OCI-LY7 (cell line): ENCODE measurements around the gene DCC. TPM values are rescaled to one million over a fixed set of nuclear protein-coding genes. Genes with fewer than 3 reads are reported as not detected.

ENCODE experiments used
- BruUV-seq: library from RNA; stranded (reverse); fragments of 400-500 nt; replicated peaks from 2 replicates; lab custom pipeline; 2021; lab: Mats Ljungman, UMichigan
- CTCF ChIA-PET: fragments of 300-600 bp; sonication (Branson Sonifier 250); formaldehyde crosslinking; loops from one replicate; lab custom pipeline; 2022; ENCODE audit warnings: antibody characterized with exemption; ENCODE audit not compliant: unreplicated experiment; lab: Charles Lee
- POLR2A ChIA-PET: fragments of 300-600 bp; sonication (Branson Sonifier 250); formaldehyde crosslinking; loops from one replicate; lab custom pipeline; 2022; ENCODE audit warnings: antibody characterized with exemption; lab: Charles Lee
- DNase-seq: peaks from one replicate; pipeline ENCODE4 v3.0.0-alpha.2; 2015; ENCODE audit warnings: low spot score
- H2AFZ ChIP-seq: fragments of 200-600 bp; sonication (generic), shearing (Covaris generic); 2 replicates; pipeline ENCODE4 v1.6.1; 2014; ENCODE audit warnings: mild to moderate bottlenecking, antibody characterized with exemption, low read length, moderate library complexity
- H3K27ac ChIP-seq: fragments of 200-600 bp; sonication (generic); 2 replicates; pipeline ENCODE4 v1.5.1; 2014; ENCODE audit warnings: mixed run types, low read depth, mild to moderate bottlenecking, moderate library complexity, low read length, inconsistent platforms; ENCODE audit not compliant: poor library complexity, severe bottlenecking
- H3K36me3 ChIP-seq: fragments of 200-600 bp; sonication (generic); 2 replicates; pipeline ENCODE4 v1.6.1; 2014; ENCODE audit warnings: mild to moderate bottlenecking, antibody characterized with exemption, low read length, moderate library complexity, mixed read lengths; ENCODE audit not compliant: insufficient read depth
- H3K4me1 ChIP-seq: fragments of 200-600 bp; sonication (generic); 2 replicates; pipeline ENCODE4 v1.5.1; 2014; ENCODE audit warnings: mild to moderate bottlenecking, low read length; ENCODE audit not compliant: insufficient read depth, poor library complexity, severe bottlenecking
- H3K4me2 ChIP-seq: fragments of 200-600 bp; sonication (generic); 2 replicates; pipeline ENCODE4 v1.6.1; 2014; ENCODE audit warnings: mild to moderate bottlenecking, low read length
- H3K4me3 ChIP-seq: fragments of 200-600 bp; sonication (generic); 2 replicates; pipeline ENCODE4 v1.5.1; 2014; ENCODE audit warnings: mild to moderate bottlenecking, low read depth, low read length; ENCODE audit not compliant: poor library complexity, severe bottlenecking
- H3K79me2 ChIP-seq: fragments of 200-600 bp; sonication (generic); 2 replicates; pipeline ENCODE4 v1.6.1; 2016; ENCODE audit warnings: low read depth, mild to moderate bottlenecking, low read length, moderate library complexity, mixed read lengths; ENCODE audit not compliant: insufficient read depth
- H3K9me2 ChIP-seq: fragments of 200-600 bp; sonication (generic); 2 replicates; pipeline ENCODE4 v1.6.1; 2016; ENCODE audit warnings: mild to moderate bottlenecking, low read length, mixed read lengths; ENCODE audit not compliant: insufficient read depth
- H3K9me3 ChIP-seq: fragments of 200-600 bp; sonication (generic); 2 replicates; pipeline ENCODE4 v1.6.1; 2014; ENCODE audit warnings: mild to moderate bottlenecking, mixed run types, low read length, mixed read lengths
- H4K20me1 ChIP-seq: fragments of 200-600 bp; sonication (generic); 2 replicates; pipeline ENCODE4 v1.6.1; 2014; ENCODE audit warnings: mild to moderate bottlenecking, antibody characterized with exemption, low read length, moderate library complexity, mixed read lengths; ENCODE audit not compliant: insufficient read depth
- EZH2phosphoT487 ChIP-seq: fragments of 200-600 bp; sonication (generic); IDR thresholded peaks from 2 replicates; pipeline ENCODE4 v1.6.1; 2018; ENCODE audit warnings: low read depth, borderline replicate concordance, mild to moderate bottlenecking, mixed run types, antibody characterized with exemption, low read length, moderate library complexity, mixed read lengths
- intact Hi-C: fragments of 100-400 bp; cut with micrococcal nuclease; formaldehyde crosslinking; loops from one replicate; pipeline ENCODE4 v1.10.0; 2022; ENCODE audit not compliant: unreplicated experiment
- total RNA-seq, 2 experiments: library from RNA; depleted of rRNA in 1 of 2; stranded (reverse); fragments of >200 nt in 1 of 2; shearing (Covaris generic) in 1 of 2; gene quantifications; 2 replicates each; pipeline ENCODE4 v1.2.3, GENCODE V29; 2014 to 2022
- TF ChIP-seq, protein P1 (sequence below): fragments of 200-600 bp; sonication (generic); conservative IDR thresholded peaks from 2 replicates; pipeline ENCODE4 v1.5.1; 2014; ENCODE audit warnings: mild to moderate bottlenecking, antibody characterized with exemption, low read length, moderate library complexity, mixed read lengths

The DCC gene
- total RNA-seq, 2 experiments from 2014 or later = not detected

DNA sequence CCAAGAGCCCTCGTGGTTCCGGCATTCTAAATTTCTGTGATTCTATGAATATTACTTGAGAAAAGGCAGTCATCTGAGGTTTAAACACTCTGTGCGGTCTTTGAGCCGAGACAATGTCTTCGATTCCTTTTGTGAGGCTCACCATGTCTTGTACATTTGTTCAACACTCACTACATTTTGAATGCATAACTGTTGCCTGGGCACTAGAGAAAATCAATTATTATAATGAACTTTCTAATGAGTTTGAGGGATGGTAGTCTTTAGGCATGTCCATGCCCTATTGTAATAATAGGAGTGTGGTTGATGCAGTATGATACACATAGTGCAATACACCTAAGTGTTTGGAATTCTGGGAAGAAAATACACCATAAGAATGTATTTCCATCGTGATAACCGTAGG lies 1181.1 kb downstream of the DCC start:
- no peaks in the 10 kb centered on the region for H3K4me1 ChIP-seq
- H3K4me2 ChIP-seq = no peak overlapping the region
- intact Hi-C loops = no loop called here
- no peaks in the 10 kb centered on the region for H3K9me2 ChIP-seq
- no peak overlapping the region for H2AFZ ChIP-seq
- H3K36me3 ChIP-seq = no peaks in the 10 kb centered on the region
- BruUV-seq = no TSS peak
- H3K4me3 ChIP-seq = no peak overlapping the region
- TF ChIP-seq EZH2phosphoT487 = no peak
- TF ChIP-seq, protein P1, sequence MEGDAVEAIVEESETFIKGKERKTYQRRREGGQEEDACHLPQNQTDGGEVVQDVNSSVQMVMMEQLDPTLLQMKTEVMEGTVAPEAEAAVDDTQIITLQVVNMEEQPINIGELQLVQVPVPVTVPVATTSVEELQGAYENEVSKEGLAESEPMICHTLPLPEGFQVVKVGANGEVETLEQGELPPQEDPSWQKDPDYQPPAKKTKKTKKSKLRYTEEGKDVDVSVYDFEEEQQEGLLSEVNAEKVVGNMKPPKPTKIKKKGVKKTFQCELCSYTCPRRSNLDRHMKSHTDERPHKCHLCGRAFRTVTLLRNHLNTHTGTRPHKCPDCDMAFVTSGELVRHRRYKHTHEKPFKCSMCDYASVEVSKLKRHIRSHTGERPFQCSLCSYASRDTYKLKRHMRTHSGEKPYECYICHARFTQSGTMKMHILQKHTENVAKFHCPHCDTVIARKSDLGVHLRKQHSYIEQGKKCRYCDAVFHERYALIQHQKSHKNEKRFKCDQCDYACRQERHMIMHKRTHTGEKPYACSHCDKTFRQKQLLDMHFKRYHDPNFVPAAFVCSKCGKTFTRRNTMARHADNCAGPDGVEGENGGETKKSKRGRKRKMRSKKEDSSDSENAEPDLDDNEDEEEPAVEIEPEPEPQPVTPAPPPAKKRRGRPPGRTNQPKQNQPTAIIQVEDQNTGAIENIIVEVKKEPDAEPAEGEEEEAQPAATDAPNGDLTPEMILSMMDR = no peak
- no peaks in the 10 kb centered on the region for H3K9me3 ChIP-seq
- H3K79me2 ChIP-seq = no peaks in the 10 kb centered on the region
- ChIA-PET POLR2A (interaction anchor here (0.9 kb wide), 1 partner anchor 81 kb away, joined by 3 read pairs; no protein-coding TSS in a partner anchor), CTCF (no interaction called here)
- no peaks in the 10 kb centered on the region for H4K20me1 ChIP-seq
- no peak for DNase-seq
- H3K27ac ChIP-seq = no peak overlapping the region

DNA sequence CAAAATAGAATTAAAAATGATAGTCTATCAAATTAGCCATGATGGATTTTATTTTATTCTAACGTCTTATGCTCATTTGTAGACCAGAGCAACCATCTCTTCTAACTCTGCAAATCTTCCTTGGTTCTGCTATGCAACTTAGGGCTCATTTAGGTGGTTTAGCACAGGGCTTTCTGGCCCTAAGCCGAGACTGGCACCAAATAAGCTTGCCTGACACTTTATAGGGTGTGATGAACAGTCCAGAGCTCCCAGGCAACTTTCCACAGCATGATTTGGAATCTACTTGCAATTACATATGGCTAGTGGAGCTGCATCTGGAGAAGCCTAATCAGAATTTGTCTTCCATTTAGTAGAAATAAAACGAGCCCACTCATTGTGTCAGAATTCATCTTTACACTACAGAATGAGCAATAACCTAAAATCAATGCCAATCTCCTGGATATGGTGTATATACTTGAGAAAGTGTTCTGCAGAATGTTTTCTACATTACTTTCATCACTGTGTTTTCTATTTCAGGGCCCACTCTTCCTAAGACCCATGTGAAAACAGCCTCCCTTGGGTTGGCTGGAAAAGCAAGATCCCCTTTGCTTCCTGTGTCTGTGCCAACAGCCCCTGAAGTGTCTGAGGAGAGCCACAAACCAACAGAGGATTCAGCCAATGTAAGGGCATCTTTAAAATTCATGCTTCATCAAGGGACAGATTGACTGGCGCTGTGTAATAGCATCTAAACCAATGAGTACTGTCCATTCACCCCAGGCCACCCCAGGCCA lies 1186.3 kb downstream of the DCC start:
- intact Hi-C loops = no loop called here

More for the DNA sequence above, 1186.3 kb downstream of the DCC start:
- DNase-seq = no peak
- Histone ChIP-seq H3K9me3 (no peaks in the 10 kb centered on the region), H3K27ac (no peak overlapping the region), H3K4me2 (no peak overlapping the region), H3K79me2 (no peaks in the 10 kb centered on the region), H3K4me1 (no peaks in the 10 kb centered on the region), H3K36me3 (no peaks in the 10 kb centered on the region), H3K9me2 (no peaks in the 10 kb centered on the region), H2AFZ (no peak overlapping the region), H4K20me1 (no peaks in the 10 kb centered on the region), H3K4me3 (no peak overlapping the region)
- POLR2A ChIA-PET = no interaction called here
- BruUV-seq = no TSS peak
- CTCF ChIA-PET = no interaction called here
- TF ChIP-seq, protein P1 = no peak
- TF ChIP-seq EZH2phosphoT487 = no peak
